HepG2 (cell line): ENCODE data around the gene ZNF117. TPM values are rescaled to one million over a fixed set of nuclear protein-coding genes. Genes with fewer than 3 reads are reported as not detected.

Experiments
- CBFB ChIP-seq: sonication (generic); formaldehyde crosslinking; IDR thresholded peaks from 2 replicates; pipeline ENCODE4 v1.4.0; 2020; ENCODE audit warnings: missing genetic modification reagents
- DR1 ChIP-seq: sonication (generic); formaldehyde crosslinking; IDR thresholded peaks from 2 replicates; pipeline ENCODE4 v1.8.0; 2021; ENCODE audit warnings: mild to moderate bottlenecking, missing genetic modification reagents, inconsistent platforms
- FOXJ3 ChIP-seq: sonication (generic); formaldehyde crosslinking; IDR thresholded peaks from 2 replicates; pipeline ENCODE4 v1.4.0; 2020; ENCODE audit warnings: missing genetic modification reagents, mild to moderate bottlenecking, borderline replicate concordance
- IRF1 ChIP-seq: sonication (generic); formaldehyde crosslinking; IDR thresholded peaks from 2 replicates; pipeline ENCODE4 v1.4.0; 2020; ENCODE audit warnings: low read depth, mild to moderate bottlenecking, missing genetic modification reagents
- KLF12 ChIP-seq: sonication (generic); formaldehyde crosslinking; IDR thresholded peaks from 2 replicates; pipeline ENCODE4 v1.4.0; 2020; ENCODE audit warnings: missing genetic modification reagents, borderline replicate concordance
- KLF9 ChIP-seq: IDR thresholded peaks from 2 replicates; pipeline ENCODE4 v1.6.1; 2016; ENCODE audit warnings: low read depth
- MIER3 ChIP-seq: IDR thresholded peaks from 2 replicates; pipeline ENCODE4 v1.6.1; 2016; ENCODE audit warnings: missing compliant biosample characterization, borderline replicate concordance
- NFRKB ChIP-seq: fragments of 450-650 bp; IDR thresholded peaks from 2 replicates; pipeline ENCODE4 v1.6.1; 2017
- NR2F1 ChIP-seq, 2 experiments: fragments of 450-650 bp in 1 of 2; formaldehyde crosslinking in 1 of 2; IDR thresholded peaks; 2 replicates each; pipeline versions ENCODE4 v1.5.0 to v1.6.1; 2016 to 2020; ENCODE audit warnings: mild to moderate bottlenecking in 1 of 2, missing compliant biosample characterization in 1 of 2, missing genetic modification reagents in 1 of 2, moderate library complexity in 1 of 2
- PAWR ChIP-seq: sonication (generic); formaldehyde crosslinking; IDR thresholded peaks from 2 replicates; pipeline ENCODE4 v1.4.0; 2020; ENCODE audit warnings: missing genetic modification reagents, mild to moderate bottlenecking, borderline replicate concordance
- RARA ChIP-seq: IDR thresholded peaks from 2 replicates; pipeline ENCODE4 v1.6.1; 2016; ENCODE audit warnings: missing genetic modification reagents, missing compliant biosample characterization
- SKI ChIP-seq: fragments of 450-650 bp; IDR thresholded peaks from one replicate; pipeline ENCODE4 v1.6.1; 2018; ENCODE audit warnings: mild to moderate bottlenecking; ENCODE audit not compliant: partially characterized antibody
- SMAD1 ChIP-seq: sonication (generic); formaldehyde crosslinking; IDR thresholded peaks from 2 replicates; pipeline ENCODE4 v1.4.0; 2020; ENCODE audit warnings: missing genetic modification reagents, low read depth, mild to moderate bottlenecking, borderline replicate concordance
- SMAD3 ChIP-seq: sonication (generic); formaldehyde crosslinking; IDR thresholded peaks from 2 replicates; pipeline ENCODE4 v1.4.0; 2020; ENCODE audit warnings: missing genetic modification reagents
- TBP ChIP-seq: sonication (generic); formaldehyde crosslinking; IDR thresholded peaks from 2 replicates; pipeline ENCODE4 v1.5.0; 2020; ENCODE audit warnings: missing genetic modification reagents
- YEATS4 ChIP-seq: sonication (generic); formaldehyde crosslinking; IDR thresholded peaks from 2 replicates; pipeline ENCODE4 v1.4.0; 2020; ENCODE audit warnings: missing genetic modification reagents, borderline replicate concordance
- ZHX2 ChIP-seq, 2 experiments: sonication (generic) in 1 of 2; formaldehyde crosslinking in 1 of 2; IDR thresholded peaks; 2 replicates each; pipeline versions ENCODE4 v1.6.1 to v1.9.0; 2014 to 2022; ENCODE audit warnings: antibody characterized with exemption in 1 of 2, borderline replicate concordance in 1 of 2, inconsistent platforms in 1 of 2, low read depth in 1 of 2, missing genetic modification reagents in 1 of 2
- ZNF547 ChIP-seq: sonication (generic); formaldehyde crosslinking; IDR thresholded peaks from 2 replicates; pipeline ENCODE4 v1.5.1; 2020; ENCODE audit warnings: mild to moderate bottlenecking, missing genetic modification reagents
- ZNF609 ChIP-seq: sonication (generic); formaldehyde crosslinking; IDR thresholded peaks from 2 replicates; pipeline ENCODE4 v1.4.0; 2020; ENCODE audit warnings: mild to moderate bottlenecking, missing genetic modification reagents, borderline replicate concordance
- ZNF615 ChIP-seq: sonication (generic); formaldehyde crosslinking; IDR thresholded peaks from 2 replicates; pipeline ENCODE4 v1.5.0; 2020; ENCODE audit warnings: mild to moderate bottlenecking, missing genetic modification reagents, borderline replicate concordance
- polyA plus RNA-seq, 8 experiments: library from polyadenylated mRNA; depleted of rRNA in 3 of 8; stranded (reverse) in 7 of 8; unstranded in 1 of 8; fragments of >200 nt; fragmentation: Illumina TruSeq in 4 of 8; extraction: Trizol in 4 of 8; gene quantifications; 2 replicates each; pipeline versions ENCODE4 v1.2.1 to v1.2.3, GENCODE V29; 2011 to 2016; ENCODE audit warnings: low read depth in 4 of 8, missing spikeins in 1 of 8, mixed read lengths in 1 of 8; ENCODE audit not compliant: insufficient read depth in 1 of 8
- total RNA-seq, 5 experiments: library from RNA; depleted of rRNA; stranded (reverse); fragments of >200 nt; fragmentation: Illumina TruSeq; extraction: Trizol; gene quantifications; 2 replicates each; pipeline ENCODE4 v1.2.3, GENCODE V29; 2016; ENCODE audit warnings: low read depth in 1 of 5

Gene ZNF117
- total and polyA plus RNA-seq, 2 of the 13 experiments (the other 11 are each of a cell fraction or from before 2014, with no cell fraction given), result 6.6 to 20.0 TPM

GRCh38 chr7:64946772-64947171 lies 44.1 kb downstream of the ZNF117 start (continued):
- TF ChIP-seq KLF9 (CRISPR knock-in tag), result no peak
- 0 out of 2 replicates have a peak, but pooled peaks have one; percentile 20 for TF ChIP-seq SMAD1
- no peak for TF ChIP-seq SKI
- TF ChIP-seq KLF12 (CRISPR knock-in tag), result no peak
- TF ChIP-seq CBFB (CRISPR knock-in tag), result no peak
- no peak for TF ChIP-seq DR1 (CRISPR knock-in tag)
- no peak for TF ChIP-seq ZNF609 (CRISPR knock-in tag)
- no peak for TF ChIP-seq ZNF615
- no peak for TF ChIP-seq YEATS4
- TF ChIP-seq NFRKB, result no peak
- TF ChIP-seq NR2F1 (CRISPR knock-in tag; IDR thresholded peaks at IDR 0.05), result no peak
- no peak for TF ChIP-seq IRF1
- TF ChIP-seq PAWR, result no peak
- no peak for TF ChIP-seq MIER3
- no peak for TF ChIP-seq FOXJ3 (CRISPR knock-in tag)
- no peak for TF ChIP-seq RARA
- no peak for TF ChIP-seq TBP
- 0 out of 2 replicates have a peak, but pooled peaks have one; percentile 29 for TF ChIP-seq SMAD3 (CRISPR knock-in tag)
- no peak for TF ChIP-seq ZHX2 (IDR thresholded peaks at IDR 0.05; ENCODE audit: low read depth)
- no peak for TF ChIP-seq ZHX2 (CRISPR knock-in tag; IDR thresholded peaks at IDR 0.05; ENCODE audit: borderline replicate concordance)
- TF ChIP-seq ZNF547 (CRISPR knock-in tag), result no peak
